Left lung (tissue), 10 donors: ENCODE results near the gene SAMM50. TPM values are rescaled to one million over a fixed set of nuclear protein-coding genes. Genes with fewer than 3 reads are reported as not detected.

Experiments used
- ATAC-seq: fragments of 200-7000 bp; cut with Tn5 transposase; one replicate; pipeline ENCODE4 v1.9.1; 2020; ENCODE audit warnings: moderate library complexity
- DNase-seq, 4 donors: peaks; one replicate each; pipeline ENCODE4 v3.0.0-alpha.2; 2013 to 2020
- H3K27ac ChIP-seq, 2 donors: fragments of 200-600 bp; sonication (generic) in 1 of 2; one replicate each; pipeline versions ENCODE4 v1.5.0 to v1.8.0; 2020 to 2021
- H3K27me3 ChIP-seq, 2 donors: fragments of 200-600 bp; sonication (generic) in 1 of 2; one replicate each; pipeline versions ENCODE4 v1.5.0 to v1.8.0; 2020 to 2021
- H3K36me3 ChIP-seq, 2 donors: fragments of 200-600 bp; sonication (generic) in 1 of 2; one replicate each; pipeline versions ENCODE4 v1.5.0 to v1.8.0; 2020 to 2021
- H3K4me1 ChIP-seq, 2 donors: fragments of 200-600 bp; one replicate each; pipeline ENCODE4 v1.8.0; 2021
- H3K4me3 ChIP-seq, 2 donors: fragments of 200-600 bp; sonication (generic) in 1 of 2; one replicate each; pipeline versions ENCODE4 v1.5.0 to v1.8.0; 2020 to 2021; ENCODE audit warnings: mild to moderate bottlenecking in 1 of 2
- H3K9me3 ChIP-seq, 2 donors: fragments of 200-600 bp; sonication (generic) in 1 of 2; one replicate each; pipeline versions ENCODE4 v1.5.0 to v1.8.0; 2020 to 2021
- CTCF ChIP-seq, 2 donors: fragments of 200-600 bp; sonication (generic) in 1 of 2; IDR thresholded peaks; one replicate each; pipeline versions ENCODE4 v1.5.0 to v1.8.0; 2021; ENCODE audit warnings: antibody characterized with exemption in 2 of 2
- intact Hi-C, 2 donors: fragments of 100-400 bp; cut with DNase I; formaldehyde crosslinking; loops; one replicate each; pipeline versions ENCODE4 v1.11.2 to v1.14.2; 2022
- polyA plus RNA-seq, 6 donors: library from polyadenylated mRNA; unstranded; fragments of 120-200 nt; gene quantifications; one replicate each; pipeline ENCODE4 v1.2.1, GENCODE V29; 2013; ENCODE audit not compliant: insufficient read length in 6 of 6
- total RNA-seq, 2 donors: library from RNA; stranded (reverse); fragmentation: NEBNext Ultra II Directional; extraction: Animal tissue kit (Norgen Biotek cat#: 25700); gene quantifications; one replicate each; pipeline ENCODE4 v1.2.1, GENCODE V29; 2021
- donor health status: DM: no; HTN: yes; CAD: no.
- donor health status: DM: no; HTN: no; CAD: no.

Gene SAMM50
- total and polyA plus RNA-seq, 8 donors: 23.3 to 66.6 (median 62.3) TPM

- Histone ChIP-seq H3K27ac (no peak overlapping the region), H3K4me1 (peaks cover 0 to 13% of the 10 kb centered on the region in 2 donors), H3K9me3 (no peaks in the 10 kb centered on the region), H3K4me3 (no peak overlapping the region), H3K27me3 (no peaks in the 10 kb centered on the region), H3K36me3 (peaks cover 0 to 81% of the 10 kb centered on the region in 2 donors)
- no peak for DNase-seq
- no peak for TF ChIP-seq CTCF (IDR thresholded peaks at IDR 0.05)
- peak; percentile 15 for ATAC-seq
- intact Hi-C loops: loop anchor here in 1 of 2 donors (5.0 to 10.0 kb wide), 2 partner anchors 90 to 632 kb away; no protein-coding TSS in a partner anchor
Measured at GRCh38 chr22:43992331-43992821, 37.1 kb downstream of the SAMM50 start.

- DNase-seq (peak; percentile 38 to 75 (median 54)), ATAC-seq (peak; percentile 90)
- H3K4me3 ChIP-seq: no peak overlapping the region
- no peaks in the 10 kb centered on the region for H3K27me3 ChIP-seq
- no peaks in the 10 kb centered on the region for H3K9me3 ChIP-seq
- intact Hi-C loops: loop anchor here in 1 of 2 donors (5.0 to 10.0 kb wide), 2 partner anchors 89 to 632 kb away; no protein-coding TSS in a partner anchor
- peaks cover 0 to 82% of the 10 kb centered on the region in 2 donors for H3K36me3 ChIP-seq
- no peak overlapping the region for H3K27ac ChIP-seq
- H3K4me1 ChIP-seq: peaks cover 0 to 13% of the 10 kb centered on the region in 2 donors
- peak; percentile 96 to 97 for TF ChIP-seq CTCF (IDR thresholded peaks at IDR 0.05)
Measured at GRCh38 chr22:43993072-43993760, 38.0 kb downstream of the SAMM50 start.

GRCh38 chr22:43994006-43994405 lies 38.8 kb downstream of the SAMM50 start:
- peaks cover 0 to 13% of the 10 kb centered on the region in 2 donors for H3K4me1 ChIP-seq
- no peaks in the 10 kb centered on the region for H3K27me3 ChIP-seq
- no peak for ATAC-seq
- no peak for DNase-seq
- no peak for TF ChIP-seq CTCF (IDR thresholded peaks at IDR 0.05)
- H3K4me3 ChIP-seq: no peak overlapping the region
- peaks cover 0 to 82% of the 10 kb centered on the region in 2 donors for H3K36me3 ChIP-seq
- no peak overlapping the region for H3K27ac ChIP-seq
- intact Hi-C loops: loop anchor here in 1 of 2 donors (5.0 to 10.0 kb wide), 2 partner anchors 88 to 631 kb away; no protein-coding TSS in a partner anchor
- no peaks in the 10 kb centered on the region for H3K9me3 ChIP-seq

GRCh38 chr22:43994416-43994815 lies 39.2 kb downstream of the SAMM50 start:
- no peak for TF ChIP-seq CTCF (IDR thresholded peaks at IDR 0.05)
- Histone ChIP-seq H3K27ac (no peak overlapping the region), H3K4me3 (no peak overlapping the region), H3K27me3 (no peaks in the 10 kb centered on the region), H3K4me1 (peaks cover 0 to 13% of the 10 kb centered on the region in 2 donors), H3K36me3 (peaks cover 0 to 80% of the 10 kb centered on the region in 2 donors), H3K9me3 (no peaks in the 10 kb centered on the region)
- DNase-seq: no peak
- no peak for ATAC-seq
- intact Hi-C loops: loop anchor here in 1 of 2 donors (5.0 to 10.0 kb wide), 2 partner anchors 88 to 630 kb away; no protein-coding TSS in a partner anchor

- no peak for TF ChIP-seq CTCF (IDR thresholded peaks at IDR 0.05)
- ATAC-seq (no peak), DNase-seq (no peak)
- H3K9me3 ChIP-seq: no peaks in the 10 kb centered on the region
- H3K4me3 ChIP-seq: no peak overlapping the region
- H3K27ac ChIP-seq: peak overlapping the region in 1 of 2 donors; percentile 65
- H3K4me1 ChIP-seq: peaks cover 0 to 13% of the 10 kb centered on the region in 2 donors
- intact Hi-C loops: loop anchor here in 1 of 2 donors (10.0 kb wide), 1 partner anchor 630 kb away; no protein-coding TSS in a partner anchor
- no peaks in the 10 kb centered on the region for H3K27me3 ChIP-seq
- peaks cover 0 to 74% of the 10 kb centered on the region in 2 donors for H3K36me3 ChIP-seq
Measured at GRCh38 chr22:43995057-43995685, 39.9 kb downstream of the SAMM50 start.
